ENCODE data around the gene NOXO1.

GRCh38 chr16:1942810-1943726, 38.2 kb downstream of the NOXO1 start, which contains the start of gene MSRB1:
- TF ChIP-seq CTCF (IDR thresholded peaks at IDR 0.05; ENCODE audit: poor library complexity), result no peak
- no peak for TF ChIP-seq EZH2phosphoT487 (IDR thresholded peaks at IDR 0.05; ENCODE audit: low read depth, severe bottlenecking, unreplicated experiment)
